Keratinocyte (primary cell): ENCODE measurements around the gene PDRG1. TPM values are rescaled to one million over a fixed set of nuclear protein-coding genes. Genes with fewer than 3 reads are reported as not detected.

Experiments used
- DNase-seq: peaks from one replicate; pipeline ENCODE4 v3.0.0-alpha.2; 2011; ENCODE audit warnings: low read depth, missing footprints, low spot score
- FAIRE-seq: peaks from 2 replicates; lab custom pipeline; 2011; peaks lifted over from hg19 to GRCh38; lab: Jason Lieb, UNC
- H2AFZ ChIP-seq: 2 replicates; pipeline ENCODE4 v1.6.0; 2012; ENCODE audit warnings: low read length, control low read depth, inconsistent platforms; ENCODE audit not compliant: control insufficient read depth
- H3K27ac ChIP-seq: 2 replicates; pipeline ENCODE4 v1.5.1; 2011; ENCODE audit warnings: low read length; ENCODE audit not compliant: control insufficient read depth, insufficient read depth
- H3K27me3 ChIP-seq: 3 replicates; pipeline ENCODE4 v1.6.0; 2011; ENCODE audit warnings: low read length; ENCODE audit not compliant: control insufficient read depth, insufficient read depth; ENCODE audit errors: extremely low read depth
- H3K36me3 ChIP-seq, 2 experiments: 2 replicates in 1 of 2; 3 replicates in 1 of 2; pipeline ENCODE4 v1.5.1; 2011; ENCODE audit warnings: low read length in 2 of 2, mild to moderate bottlenecking in 1 of 2; ENCODE audit not compliant: control insufficient read depth in 2 of 2, insufficient read depth in 2 of 2; ENCODE audit errors: extremely low read depth in 1 of 2
- H3K4me1 ChIP-seq: 3 replicates; pipeline ENCODE4 v1.5.1; 2011; ENCODE audit warnings: low read length; ENCODE audit not compliant: control insufficient read depth, insufficient read depth; ENCODE audit errors: extremely low read depth
- H3K4me2 ChIP-seq: 3 replicates; pipeline ENCODE4 v1.6.0; 2011; ENCODE audit warnings: low read depth, low read length; ENCODE audit not compliant: control insufficient read depth, insufficient read depth; ENCODE audit errors: extremely low read depth
- H3K4me3 ChIP-seq, 3 experiments: fragments of 200-600 bp in 1 of 3; sonication (generic) in 1 of 3; 2 replicates in 2 of 3; 3 replicates in 1 of 3; pipeline ENCODE4 v1.5.1; 2011 to 2016; ENCODE audit warnings: low read length in 3 of 3, mild to moderate bottlenecking in 3 of 3, control low read depth in 2 of 3, inconsistent platforms in 1 of 3, low read depth in 1 of 3, mixed read lengths in 1 of 3, mixed run types in 1 of 3, moderate library complexity in 1 of 3; ENCODE audit not compliant: control insufficient read depth in 2 of 3, insufficient read depth in 2 of 3; ENCODE audit errors: extremely low read depth in 1 of 3
- H3K79me2 ChIP-seq: 2 replicates; pipeline ENCODE4 v1.6.0; 2012; ENCODE audit warnings: low read length; ENCODE audit not compliant: control insufficient read depth, insufficient read depth
- H3K9ac ChIP-seq: 3 replicates; pipeline ENCODE4 v1.6.0; 2011; ENCODE audit warnings: low read length; ENCODE audit not compliant: control insufficient read depth, insufficient read depth; ENCODE audit errors: extremely low read depth
- H3K9me1 ChIP-seq: 3 replicates; pipeline ENCODE4 v1.6.0; 2011; ENCODE audit warnings: low read length; ENCODE audit not compliant: control insufficient read depth, insufficient read depth; ENCODE audit errors: extremely low read depth
- H3K9me3 ChIP-seq: 2 replicates; pipeline ENCODE4 v1.5.1; 2012; ENCODE audit warnings: low read depth, low read length; ENCODE audit not compliant: control insufficient read depth
- H4K20me1 ChIP-seq: 3 replicates; pipeline ENCODE4 v1.6.0; 2011; ENCODE audit warnings: low read length; ENCODE audit not compliant: control insufficient read depth, insufficient read depth; ENCODE audit errors: extremely low read depth
- CTCF ChIP-seq, 3 experiments: IDR thresholded peaks in 1 of 3; conservative IDR thresholded peaks in 1 of 3; optimal IDR thresholded peaks in 1 of 3; 2 replicates in 2 of 3; 3 replicates in 1 of 3; pipeline versions ENCODE3 to v1.5.1; 2011; ENCODE audit warnings: low read length in 3 of 3, mild to moderate bottlenecking in 3 of 3, moderate library complexity in 2 of 3, control low read depth in 1 of 3, inconsistent platforms in 1 of 3; ENCODE audit not compliant: insufficient read depth in 2 of 3; ENCODE audit errors: extremely low read depth in 1 of 3
- EZH2 ChIP-seq: IDR thresholded peaks from one replicate; pipeline ENCODE4 v1.6.1; 2012; ENCODE audit warnings: inconsistent platforms, mild to moderate bottlenecking, low read length, moderate library complexity
- dilution Hi-C: fragments of 300-500 bp; cut with MboI; formaldehyde crosslinking; loops from one replicate; pipeline ENCODE4 v1.7.0; 2020; ENCODE audit warnings: low sequenced_read_pairs; ENCODE audit not compliant: extremely low pct_ligation_motif_present
- polyA plus RNA-seq, 5 experiments: library from polyadenylated mRNA; depleted of rRNA in 3 of 5; stranded (reverse) in 3 of 5; stranded (forward) in 1 of 5; unstranded in 1 of 5; fragments of >200 nt; gene quantifications; 1 replicate in 1 of 5; 2 replicates in 3 of 5; 3 replicates in 1 of 5; pipeline versions ENCODE4 v1.2.1 to v1.2.3, GENCODE V29; 2011 to 2012; ENCODE audit warnings: missing spikeins in 2 of 5, low read depth in 1 of 5, low replicate concordance in 1 of 5

PDRG1 gene
- polyA plus RNA-seq, 1 donor (not counting 4 experiments of a cell fraction or from before 2014, with no cell fraction given): 15.3 TPM

DNA sequence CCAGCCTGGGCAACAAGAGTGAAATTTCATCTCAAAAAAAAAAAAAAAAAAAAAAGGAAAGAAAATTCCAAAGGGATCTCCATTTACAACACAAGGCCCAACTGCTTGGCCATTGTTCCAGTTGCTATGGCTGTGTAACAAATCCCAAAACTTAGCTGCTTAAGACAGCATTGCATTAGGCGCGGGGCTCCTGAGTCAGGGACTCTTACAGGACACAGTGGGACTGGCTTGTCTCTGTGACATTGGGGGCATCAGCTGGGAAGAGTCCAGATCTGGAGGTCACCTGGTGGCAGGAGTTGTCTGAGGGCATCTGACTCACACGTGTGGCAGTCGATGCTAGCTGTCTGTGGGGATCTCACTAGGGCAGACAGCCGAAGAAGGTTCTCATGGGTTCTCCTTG lies 45.8 kb downstream of the PDRG1 start:
- Histone ChIP-seq H3K9me1 (no peaks in the 10 kb centered on the region), H2AFZ (no peak overlapping the region), H3K4me3 (no peak overlapping the region), H3K36me3 (no peaks in the 10 kb centered on the region), H3K9me3 (no peaks in the 10 kb centered on the region), H3K27me3 (no peaks in the 10 kb centered on the region), H3K27ac (no peak overlapping the region), H3K4me1 (peaks cover 10% of the 10 kb centered on the region), H3K79me2 (no peaks in the 10 kb centered on the region), H4K20me1 (no peaks in the 10 kb centered on the region), H3K4me2 (no peak overlapping the region), H3K9ac (no peak overlapping the region)
- dilution Hi-C loops: no loop called here
- FAIRE-seq: no peak
- TF ChIP-seq CTCF (optimal IDR thresholded peaks at IDR 0.05 in 1 of 3, IDR thresholded peaks at IDR 0.05 in 1 of 3, conservative IDR thresholded peaks at IDR 0.05 in 1 of 3; ENCODE audit: extremely low read depth in 1 of 3, insufficient read depth in 2 of 3, low read length in 3 of 3): no peak
- TF ChIP-seq EZH2: no peak
- DNase-seq: no peak

GRCh38 chr20:31903627-31904386 lies 48.0 kb downstream of the PDRG1 start:
- H2AFZ ChIP-seq: no peak overlapping the region
- no peak overlapping the region for H3K4me3 ChIP-seq
- dilution Hi-C loops: no loop called here
- H3K4me1 ChIP-seq: peaks cover 9% of the 10 kb centered on the region
- no peak for FAIRE-seq
- H3K36me3 ChIP-seq: no peaks in the 10 kb centered on the region
- no peaks in the 10 kb centered on the region for H3K9me1 ChIP-seq
- H3K27me3 ChIP-seq: no peaks in the 10 kb centered on the region
- no peaks in the 10 kb centered on the region for H3K79me2 ChIP-seq
- no peak overlapping the region for H3K4me2 ChIP-seq
- H3K27ac ChIP-seq: no peak overlapping the region
- DNase-seq: no peak
- no peak overlapping the region for H3K9ac ChIP-seq
- H3K9me3 ChIP-seq: no peaks in the 10 kb centered on the region
- H4K20me1 ChIP-seq: no peaks in the 10 kb centered on the region
- TF ChIP-seq CTCF (optimal IDR thresholded peaks at IDR 0.05 in 1 of 3, IDR thresholded peaks at IDR 0.05 in 1 of 3, conservative IDR thresholded peaks at IDR 0.05 in 1 of 3; ENCODE audit: extremely low read depth in 1 of 3, insufficient read depth in 2 of 3, low read length in 3 of 3): no peak
- no peak for TF ChIP-seq EZH2
